MCF 10A (cell line): ENCODE results near the gene ADRB1. TPM values are rescaled to one million over a fixed set of nuclear protein-coding genes. Genes with fewer than 3 reads are reported as not detected.
A peak's percentile ranks its signal among the peaks of the same experiment; 100 is the strongest.

ENCODE experiments used
- BruUV-seq: library from RNA; stranded (reverse); fragments of 400-500 nt; replicated peaks from 2 replicates; lab custom pipeline; 2021; lab: Mats Ljungman, UMichigan
- CTCF ChIA-PET: fragments of 300-600 bp; sonication (Branson Sonifier 250); formaldehyde crosslinking; extraction: SDS; loops from one replicate; lab custom pipeline; 2021; ENCODE audit warnings: antibody characterized with exemption, inconsistent platforms; lab: Yijun Ruan, JAX
- POLR2A ChIA-PET: fragments of 300-600, 350-650 bp; sonication (Branson Sonifier 250); formaldehyde crosslinking; extraction: SDS; loops from one replicate; lab custom pipeline; 2020; ENCODE audit warnings: antibody characterized with exemption, inconsistent platforms; lab: Yijun Ruan, JAX
- DNase-seq: peaks from one replicate; pipeline ENCODE4 v3.0.0-alpha.2; 2018; ENCODE audit not compliant: unreplicated experiment
- H3K27ac Mint-ChIP-seq: one replicate; pipeline ENCODE4 v1.8.0; 2022; ENCODE audit warnings: mild to moderate bottlenecking, low read depth, mixed read lengths; ENCODE audit not compliant: unreplicated experiment
- H3K27me3 Mint-ChIP-seq: one replicate; pipeline ENCODE4 v1.8.0; 2022; ENCODE audit warnings: mixed read lengths; ENCODE audit not compliant: insufficient read depth, unreplicated experiment
- H3K36me3 Mint-ChIP-seq: one replicate; pipeline ENCODE4 v1.8.0; 2022; ENCODE audit warnings: mild to moderate bottlenecking, moderate library complexity, mixed read lengths; ENCODE audit not compliant: insufficient read depth, unreplicated experiment
- H3K4me1 Mint-ChIP-seq: one replicate; pipeline ENCODE4 v1.8.0; 2022; ENCODE audit warnings: mixed read lengths; ENCODE audit not compliant: insufficient read depth, unreplicated experiment
- H3K4me3 Mint-ChIP-seq: one replicate; pipeline ENCODE4 v1.8.0; 2022; ENCODE audit warnings: mild to moderate bottlenecking, moderate library complexity, mixed read lengths; ENCODE audit not compliant: unreplicated experiment
- H3K9me3 Mint-ChIP-seq: one replicate; pipeline ENCODE4 v1.8.0; 2022; ENCODE audit warnings: mixed read lengths; ENCODE audit not compliant: unreplicated experiment
- CTCF ChIP-seq: fragments of 200-600 bp; IDR thresholded peaks from one replicate; pipeline ENCODE4 v1.8.0; 2022; ENCODE audit warnings: antibody characterized with exemption, mild to moderate bottlenecking; ENCODE audit not compliant: unreplicated experiment
- intact Hi-C: fragments of 100-400 bp; cut with micrococcal nuclease; formaldehyde crosslinking; loops from 2 replicates; pipeline ENCODE4 v1.14.1; 2022
- total RNA-seq: library from RNA; stranded (reverse); gene quantifications from 2 replicates; pipeline ENCODE4 v1.2.3, GENCODE V29; 2022

Gene ADRB1
- total RNA-seq, 1 experiment from 2014 or later, result 0.28 TPM

GRCh38 chr10:114046087-114046458 lies 2.4 kb downstream of the ADRB1 start:
- CTCF ChIA-PET, result interaction anchor here (0.9 kb wide), 1 partner anchor 22 kb away, joined by 3 read pairs; no protein-coding TSS in a partner anchor
- POLR2A ChIA-PET, result interaction anchor here (1.1 to 2.4 kb wide), 3 partner anchors 12 to 23 kb away, joined by 4 to 12 read pairs (median 4); no protein-coding TSS in a partner anchor
- Mint-ChIP-seq H3K4me3 (no peak overlapping the region), H3K9me3 (no peaks in the 10 kb centered on the region), H3K27me3 (no peaks in the 10 kb centered on the region), H3K36me3 (no peaks in the 10 kb centered on the region), H3K27ac (no peak overlapping the region), H3K4me1 (no peaks in the 10 kb centered on the region)
- BruUV-seq, result TSS peak; percentile 57
- TF ChIP-seq CTCF, result no peak
- intact Hi-C loops, result no loop called here
- no peak for DNase-seq

GRCh38 chr10:114048472-114048871 lies 4.8 kb downstream of the ADRB1 start:
- no peak for DNase-seq
- Mint-ChIP-seq H3K36me3 (no peaks in the 10 kb centered on the region), H3K4me1 (no peaks in the 10 kb centered on the region), H3K9me3 (no peaks in the 10 kb centered on the region), H3K27ac (no peak overlapping the region), H3K27me3 (no peaks in the 10 kb centered on the region), H3K4me3 (no peak overlapping the region)
- no TSS peak for BruUV-seq
- CTCF ChIA-PET, result no interaction called here
- intact Hi-C loops, result no loop called here
- TF ChIP-seq CTCF, result no peak
- POLR2A ChIA-PET, result interaction anchor here (1.9 kb wide), 1 partner anchor 10 kb away, joined by 9 read pairs; no protein-coding TSS in a partner anchor

DNA sequence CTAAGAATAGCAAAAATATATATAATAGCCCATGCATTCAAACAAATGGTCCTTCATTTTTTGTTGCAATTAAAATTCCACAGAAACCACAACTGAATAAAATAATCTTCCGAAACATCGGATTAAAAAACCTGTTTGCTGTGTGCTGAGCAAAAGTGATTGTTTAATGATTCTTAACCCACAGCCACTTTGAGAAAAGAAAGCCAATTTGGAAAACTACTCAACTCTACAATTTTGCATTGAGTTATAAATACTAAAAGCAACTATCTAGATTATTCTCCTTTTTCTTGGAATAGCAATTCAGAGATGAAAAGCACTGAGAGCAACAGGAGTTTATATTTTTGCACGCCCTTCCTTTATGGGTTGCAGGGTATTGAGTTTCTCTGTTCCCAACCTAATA lies 8.0 kb downstream of the ADRB1 start:
- DNase-seq, result no peak
- no peak for TF ChIP-seq CTCF
- H3K27me3 Mint-ChIP-seq, result no peaks in the 10 kb centered on the region
- ChIA-PET POLR2A (no interaction called here), CTCF (no interaction called here)
- intact Hi-C loops, result no loop called here
- H3K4me1 Mint-ChIP-seq, result no peaks in the 10 kb centered on the region
- H3K9me3 Mint-ChIP-seq, result no peaks in the 10 kb centered on the region
- no TSS peak for BruUV-seq
- H3K36me3 Mint-ChIP-seq, result no peaks in the 10 kb centered on the region
- H3K4me3 Mint-ChIP-seq, result no peak overlapping the region
- no peak overlapping the region for H3K27ac Mint-ChIP-seq

GRCh38 chr10:114052255-114052654 lies 8.6 kb downstream of the ADRB1 start:
- peaks cover under 1% of the 10 kb centered on the region for H3K4me1 Mint-ChIP-seq
- no peak overlapping the region for H3K4me3 Mint-ChIP-seq
- CTCF ChIA-PET, result no interaction called here
- no peaks in the 10 kb centered on the region for H3K36me3 Mint-ChIP-seq
- no peaks in the 10 kb centered on the region for H3K9me3 Mint-ChIP-seq
- intact Hi-C loops, result no loop called here
- TF ChIP-seq CTCF, result no peak
- H3K27me3 Mint-ChIP-seq, result no peaks in the 10 kb centered on the region
- BruUV-seq, result no TSS peak
- POLR2A ChIA-PET, result no interaction called here
- H3K27ac Mint-ChIP-seq, result no peak overlapping the region
- DNase-seq, result no peak
